Placental epithelial cell (primary cell): ENCODE measurements around the gene OOSP2. TPM values are rescaled to one million over a fixed set of nuclear protein-coding genes. Genes with fewer than 3 reads are reported as not detected.

ENCODE experiments used
- total RNA-seq: library from RNA; depleted of rRNA; stranded (reverse); fragments of >200 nt; gene quantifications from 2 replicates; pipeline ENCODE4 v1.2.3, GENCODE V29; 2012

The OOSP2 gene, protein sequence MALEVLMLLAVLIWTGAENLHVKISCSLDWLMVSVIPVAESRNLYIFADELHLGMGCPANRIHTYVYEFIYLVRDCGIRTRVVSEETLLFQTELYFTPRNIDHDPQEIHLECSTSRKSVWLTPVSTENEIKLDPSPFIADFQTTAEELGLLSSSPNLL
- total RNA-seq = not detected in 2 replicates

DNA sequence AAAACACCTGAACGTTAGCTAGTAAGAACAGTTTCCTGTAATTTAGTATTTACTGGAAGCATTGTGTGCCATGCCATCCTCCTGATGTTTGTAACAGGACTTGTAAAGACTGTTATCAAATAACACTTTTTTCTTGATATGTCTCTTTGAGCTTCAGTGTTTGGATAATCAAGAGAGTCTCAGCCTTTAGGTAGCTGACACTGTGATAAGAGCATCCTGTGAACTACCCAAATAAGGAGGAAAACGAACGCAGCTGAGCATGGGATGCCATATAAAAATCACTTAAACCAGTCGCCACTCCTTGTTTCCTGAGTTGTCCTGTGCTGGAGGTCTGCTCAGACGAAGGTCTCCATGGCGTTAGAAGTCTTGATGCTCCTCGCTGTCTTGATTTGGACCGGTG is at the start of gene OOSP2:
Gene OOSP2, plus strand, starts transcription at position 301 of the 400 bp plus-strand sequence. Its CDS starts 51 bp downstream, at position 352.

DNA sequence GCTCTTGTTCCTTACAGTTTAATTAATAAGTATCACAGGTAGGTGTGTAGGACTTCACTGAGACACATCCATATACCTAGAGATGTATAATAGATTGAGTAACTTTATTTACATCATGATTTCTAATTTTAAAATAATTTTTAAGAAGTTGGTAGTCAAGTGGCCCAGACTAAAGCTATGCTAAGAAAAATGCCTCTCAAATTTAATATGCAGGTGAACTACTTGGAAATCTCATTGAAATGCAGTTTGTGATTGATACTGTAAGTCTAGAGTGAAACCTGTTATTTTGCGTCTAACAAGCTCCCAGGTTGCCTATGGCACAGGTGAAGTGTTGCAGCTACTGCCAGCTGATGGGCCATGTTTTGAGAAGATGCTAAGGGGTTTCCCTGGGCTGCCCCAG is 23.3 kb upstream of the OOSP2 start, which contains the start of gene OOSP4B:
Gene OOSP4B, plus strand, starts transcription at position 301 of the 400 bp plus-strand sequence.

DNA sequence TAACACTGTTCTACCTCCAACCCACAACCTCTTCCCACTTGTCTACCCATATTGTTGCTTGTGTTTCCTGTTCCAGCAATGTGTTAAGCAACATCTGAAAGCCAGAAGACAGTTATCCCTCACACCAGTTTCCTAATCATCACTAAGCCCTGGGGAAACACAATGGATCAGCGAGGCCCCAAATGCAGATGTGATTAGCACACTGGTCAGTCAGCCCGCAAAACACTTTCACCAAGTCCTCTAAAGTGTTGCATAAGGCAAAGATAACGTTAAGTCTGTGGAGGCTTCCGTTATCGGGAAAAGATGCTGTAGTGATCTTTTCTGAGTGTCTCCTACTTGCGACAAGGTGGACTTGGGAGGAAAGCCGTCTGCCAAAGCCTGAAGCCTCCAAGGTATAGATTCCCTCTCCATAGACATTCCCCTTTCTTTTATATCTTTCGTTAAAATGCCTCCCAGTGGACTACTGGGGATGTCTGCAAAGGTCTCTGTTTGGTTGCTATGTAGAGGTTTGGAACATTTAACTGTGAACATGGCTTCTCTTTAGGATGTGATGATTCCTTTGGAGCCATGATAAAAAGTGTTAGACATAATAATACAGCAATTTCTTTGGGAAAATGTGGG is 16.2 kb downstream of the OOSP2 start, which contains the start of gene MS4A3:
Gene MS4A3, plus strand, starts transcription at position 317 of the 621 bp plus-strand sequence. CDS start 4,496 bp downstream, outside the sequence.

DNA sequence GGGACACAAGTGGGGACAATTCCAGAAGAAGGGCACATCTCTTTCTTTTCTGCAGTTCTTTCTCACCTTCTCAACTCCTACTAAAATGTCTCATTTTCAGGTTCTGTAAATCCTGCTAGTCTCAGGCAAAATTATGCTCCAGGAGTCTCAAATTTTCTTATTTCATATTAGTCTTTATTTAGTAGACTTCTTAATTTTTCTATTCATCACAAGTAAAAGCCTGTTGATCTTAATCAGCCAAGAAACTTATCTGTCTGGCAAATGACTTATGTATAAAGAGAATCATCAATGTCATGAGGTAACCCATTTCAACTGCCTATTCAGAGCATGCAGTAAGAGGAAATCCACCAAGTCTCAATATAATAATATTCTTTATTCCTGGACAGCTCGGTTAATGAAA is 48.2 kb downstream of the OOSP2 start, which contains the start of gene MS4A2:
Gene MS4A2, plus strand, starts transcription at position 301 of the 400 bp plus-strand sequence. CDS start 102 bp downstream, outside the sequence.

Other genes starting within 250 kb of the OOSP2 start
- 21.8 and 27.5 TPM in 2 replicates for gene MRPL16, start 229.6 kb upstream of the OOSP2 start, total RNA-seq
- not detected in 2 replicates for gene CBLIF, start 194.9 kb upstream of the OOSP2 start, total RNA-seq
- gene TCN1, start 173.9 kb upstream of the OOSP2 start, total RNA-seq = 0.11 TPM in 1 of 2 replicates, not detected in the other
- gene OOSP3, start 161.6 kb upstream of the OOSP2 start, total RNA-seq = not detected in 2 replicates
- gene OOSP1, start 102.0 kb upstream of the OOSP2 start, total RNA-seq = 0.39 TPM in 1 of 2 replicates, not detected in the other
- not detected in 2 replicates for gene OOSP4A, start 76.4 kb upstream of the OOSP2 start, total RNA-seq
- gene OOSP4B, start 23.2 kb upstream of the OOSP2 start, total RNA-seq = not detected in 2 replicates
- gene MS4A3, start 16.3 kb downstream of the OOSP2 start, total RNA-seq = not detected in 2 replicates
- gene MS4A2, start 48.3 kb downstream of the OOSP2 start, total RNA-seq = not detected in 2 replicates
- not detected in 2 replicates for gene MS4A6A, start 142.7 kb downstream of the OOSP2 start, total RNA-seq
- gene MS4A4E, start 202.7 kb downstream of the OOSP2 start, total RNA-seq = not detected in 2 replicates
- not detected in 2 replicates for gene MS4A4A, start 240.3 kb downstream of the OOSP2 start, total RNA-seq